ENCODE measurements around the gene FBN2. TPM values are rescaled to one million over a fixed set of nuclear protein-coding genes. Genes with fewer than 3 reads are reported as not detected.
"Not testable (repeated sequence)": the region's sequence is repeated elsewhere in the genome, so short reads cannot be mapped to it uniquely, and the experiment has no call there.

Gene FBN2
- total and polyA plus RNA-seq, 9 donors: 0.23 to 3.5 (median 1.0) TPM

GRCh38 chr5:128464596-128464995 lies 73.4 kb downstream of the FBN2 start:
- peaks cover 2% of the 10 kb centered on the region for H3K4me1 ChIP-seq (ENCODE audit: insufficient read depth)
- H3K27me3 ChIP-seq: no peaks in the 10 kb centered on the region
- H3K27ac ChIP-seq: no peak overlapping the region
- TF ChIP-seq POLR2A (IDR thresholded peaks at IDR 0.05) (no peak), CTCF (IDR thresholded peaks at IDR 0.05) (no peak), EP300 (IDR thresholded peaks at IDR 0.05) (no peak)
- DNase-seq: no peak
- H3K4me3 ChIP-seq: no peak overlapping the region
- H3K36me3 ChIP-seq: no peaks in the 10 kb centered on the region
- no peaks in the 10 kb centered on the region for H3K9me3 ChIP-seq
- 90 to 97% (median 90%) methylated on average over 9 of the region's 9 CpGs for WGBS, 3 donors
- intact Hi-C loops (cut with DNase I): no loop called here

GRCh38 chr5:128462330-128462729 lies 75.7 kb downstream of the FBN2 start:
- H3K4me1 ChIP-seq (ENCODE audit: insufficient read depth): peaks cover 2% of the 10 kb centered on the region
- 6 to 12% (median 7%) methylated on average over 2 of the region's 2 CpGs for WGBS, 3 donors
- no peak for TF ChIP-seq EP300 (IDR thresholded peaks at IDR 0.05)
- no peak for TF ChIP-seq POLR2A (IDR thresholded peaks at IDR 0.05)
- TF ChIP-seq CTCF (IDR thresholded peaks at IDR 0.05): no peak

GRCh38 chr5:128457147-128457915 lies 80.7 kb downstream of the FBN2 start:
- 63 to 66% (median 64%) methylated on average over 3 of the region's 3 CpGs for WGBS, 3 donors
- H3K4me3 ChIP-seq; DNase-seq; H3K27ac ChIP-seq; H3K9me3 ChIP-seq; H3K4me1 ChIP-seq (ENCODE audit: insufficient read depth); H3K27me3 ChIP-seq; intact Hi-C loops (cut with DNase I); H3K36me3 ChIP-seq: not testable (repeated sequence)

More at GRCh38 chr5:128462330-128462729, 75.7 kb downstream of the FBN2 start:
- H3K27ac ChIP-seq: no peak overlapping the region
- no peak for DNase-seq
- no peaks in the 10 kb centered on the region for H3K9me3 ChIP-seq
- intact Hi-C loops (cut with DNase I): no loop called here
- H3K27me3 ChIP-seq: no peaks in the 10 kb centered on the region
- no peak overlapping the region for H3K4me3 ChIP-seq
- no peaks in the 10 kb centered on the region for H3K36me3 ChIP-seq

GRCh38 chr5:128455841-128456361 lies 82.1 kb downstream of the FBN2 start:
- H3K27ac ChIP-seq: no peak overlapping the region
- H3K4me1 ChIP-seq (ENCODE audit: insufficient read depth): no peaks in the 10 kb centered on the region
- WGBS, 3 donors: 73 to 97% (median 93%) methylated on average over 7 of the region's 7 CpGs
- intact Hi-C loops (cut with DNase I): no loop called here
- H3K27me3 ChIP-seq: no peaks in the 10 kb centered on the region
- TF ChIP-seq CTCF (IDR thresholded peaks at IDR 0.05) (no peak), EP300 (IDR thresholded peaks at IDR 0.05) (no peak), POLR2A (IDR thresholded peaks at IDR 0.05) (no peak)
- DNase-seq: no peak
- no peaks in the 10 kb centered on the region for H3K36me3 ChIP-seq
- no peaks in the 10 kb centered on the region for H3K9me3 ChIP-seq
- H3K4me3 ChIP-seq: no peak overlapping the region

- no peak for DNase-seq
- Histone ChIP-seq H3K27me3 (no peaks in the 10 kb centered on the region), H3K36me3 (no peaks in the 10 kb centered on the region), H3K27ac (no peak overlapping the region), H3K4me3 (no peak overlapping the region), H3K4me1 (ENCODE audit: insufficient read depth) (no peaks in the 10 kb centered on the region), H3K9me3 (no peaks in the 10 kb centered on the region)
- intact Hi-C loops (cut with DNase I): no loop called here
- 44 to 55% (median 49%) methylated on average over 3 of the region's 3 CpGs for WGBS, 3 donors
- TF ChIP-seq CTCF (IDR thresholded peaks at IDR 0.05): no peak
- TF ChIP-seq EP300 (IDR thresholded peaks at IDR 0.05): no peak
- no peak for TF ChIP-seq POLR2A (IDR thresholded peaks at IDR 0.05)
These were observed 84.9 kb downstream of the FBN2 start for GRCh38 chr5:128453121-128453520.

GRCh38 chr5:128447224-128447623 lies 90.8 kb downstream of the FBN2 start:
- H3K9me3 ChIP-seq; H3K4me3 ChIP-seq; H3K4me1 ChIP-seq (ENCODE audit: insufficient read depth); H3K27ac ChIP-seq; intact Hi-C loops (cut with DNase I); DNase-seq; H3K27me3 ChIP-seq; H3K36me3 ChIP-seq: not testable (repeated sequence)
- 86 to 97% (median 96%) methylated on average over 10 of the region's 10 CpGs for WGBS, 3 donors
